Measurements from ENCODE around the gene WDR46. TPM values are rescaled to one million over a fixed set of nuclear protein-coding genes. Genes with fewer than 3 reads are reported as not detected.
"Not testable (repeated sequence)": the region's sequence is repeated elsewhere in the genome, so short reads cannot be mapped to it uniquely, and the experiment has no call there.

WDR46 gene
- total and polyA plus RNA-seq, 12 donors = 44.0 to 139 (median 57.7) TPM

- TF ChIP-seq POLR2A (IDR thresholded peaks at IDR 0.05) = no peak
- TF ChIP-seq, protein P1, sequence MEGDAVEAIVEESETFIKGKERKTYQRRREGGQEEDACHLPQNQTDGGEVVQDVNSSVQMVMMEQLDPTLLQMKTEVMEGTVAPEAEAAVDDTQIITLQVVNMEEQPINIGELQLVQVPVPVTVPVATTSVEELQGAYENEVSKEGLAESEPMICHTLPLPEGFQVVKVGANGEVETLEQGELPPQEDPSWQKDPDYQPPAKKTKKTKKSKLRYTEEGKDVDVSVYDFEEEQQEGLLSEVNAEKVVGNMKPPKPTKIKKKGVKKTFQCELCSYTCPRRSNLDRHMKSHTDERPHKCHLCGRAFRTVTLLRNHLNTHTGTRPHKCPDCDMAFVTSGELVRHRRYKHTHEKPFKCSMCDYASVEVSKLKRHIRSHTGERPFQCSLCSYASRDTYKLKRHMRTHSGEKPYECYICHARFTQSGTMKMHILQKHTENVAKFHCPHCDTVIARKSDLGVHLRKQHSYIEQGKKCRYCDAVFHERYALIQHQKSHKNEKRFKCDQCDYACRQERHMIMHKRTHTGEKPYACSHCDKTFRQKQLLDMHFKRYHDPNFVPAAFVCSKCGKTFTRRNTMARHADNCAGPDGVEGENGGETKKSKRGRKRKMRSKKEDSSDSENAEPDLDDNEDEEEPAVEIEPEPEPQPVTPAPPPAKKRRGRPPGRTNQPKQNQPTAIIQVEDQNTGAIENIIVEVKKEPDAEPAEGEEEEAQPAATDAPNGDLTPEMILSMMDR (IDR thresholded peaks at IDR 0.05) = no peak
- H3K9me3 ChIP-seq (replicated peaks in 1 of 3) = no peaks in the 10 kb centered on the region
- WGBS, 4 donors = 10 to 16% (median 13%) methylated on average over 17 to 21 of the region's 21 CpGs
- DNase-seq = peak in 1 of 7 donors; percentile 19
- no peaks in the 10 kb centered on the region for H3K27me3 ChIP-seq
- peaks cover 5 to 21% of the 10 kb centered on the region in 2 donors for H3K4me1 ChIP-seq (replicated peaks in 1 of 2)
- H3K4me3 ChIP-seq = peak overlapping the region; percentile 2 to 81 (median 66)
- peaks cover 0 to 65% of the 10 kb centered on the region in 2 donors for H3K36me3 ChIP-seq (replicated peaks in 1 of 2)
- H3K27ac ChIP-seq = peak overlapping the region in 3 of 5 donors; percentile 12 to 80 (median 55)
- intact Hi-C loops (cut with DNase I) = no loop called here
These were observed 708 bp downstream of the WDR46 start for GRCh38 chr6:33288141-33288920.

DNA sequence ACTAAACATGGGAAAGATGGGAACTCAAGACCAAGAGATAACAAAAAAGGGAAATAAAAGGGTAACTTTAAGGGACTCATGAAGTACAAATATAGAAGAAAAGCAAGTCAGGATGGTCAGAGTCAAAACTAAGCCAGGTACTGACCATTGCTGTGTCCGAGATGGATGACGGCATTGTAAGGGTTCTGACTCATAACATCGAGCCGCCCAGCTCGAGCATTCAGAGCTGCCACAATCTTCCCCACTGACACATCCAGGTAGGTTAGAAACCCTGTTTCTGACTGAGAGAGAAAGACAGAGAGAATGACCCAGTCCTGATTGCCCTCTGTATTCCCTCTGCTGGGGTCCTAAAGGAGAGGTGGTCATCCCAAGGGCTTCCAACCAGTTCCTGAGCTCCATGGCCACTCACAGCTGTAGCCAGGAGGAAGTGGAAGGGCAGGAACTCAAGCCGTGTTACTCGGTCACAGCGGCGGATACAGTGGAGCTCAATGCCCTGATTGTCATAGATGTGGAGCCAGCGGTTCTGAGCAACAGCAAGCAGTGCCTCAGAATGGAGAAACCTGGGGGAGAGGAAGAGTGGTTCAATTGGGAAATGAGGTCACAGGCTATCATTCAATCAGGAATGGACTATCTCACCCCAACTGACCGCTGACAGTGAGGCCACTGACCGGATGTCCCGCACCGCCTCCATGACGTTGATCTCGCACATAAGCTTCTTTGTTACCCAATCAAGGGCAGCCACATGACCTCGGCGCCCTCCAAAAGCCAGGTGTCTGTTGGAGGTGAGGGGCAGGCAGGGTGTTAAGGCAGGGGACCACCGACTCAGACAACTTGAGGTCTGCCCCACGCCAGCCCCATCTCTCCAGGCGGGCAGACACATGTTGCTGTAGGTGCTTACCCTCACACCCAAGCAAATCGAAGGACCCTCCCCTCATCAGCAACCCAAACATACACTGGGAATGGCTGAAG lies 1.8 kb downstream of the WDR46 start:
- Histone ChIP-seq H3K9me3 (replicated peaks in 1 of 3) (no peaks in the 10 kb centered on the region), H3K27ac (no peak overlapping the region), H3K4me1 (replicated peaks in 1 of 2) (peaks cover 5 to 21% of the 10 kb centered on the region in 2 donors), H3K4me3 (no peak overlapping the region), H3K27me3 (no peaks in the 10 kb centered on the region), H3K36me3 (replicated peaks in 1 of 2) (peaks cover 0 to 65% of the 10 kb centered on the region in 2 donors)
- DNase-seq = no peak
- 79 to 91% (median 86%) methylated on average over 14 to 22 of the region's 22 CpGs for WGBS, 4 donors
- TF ChIP-seq, protein P1 (IDR thresholded peaks at IDR 0.05) = no peak
- intact Hi-C loops (cut with DNase I) = no loop called here

DNA sequence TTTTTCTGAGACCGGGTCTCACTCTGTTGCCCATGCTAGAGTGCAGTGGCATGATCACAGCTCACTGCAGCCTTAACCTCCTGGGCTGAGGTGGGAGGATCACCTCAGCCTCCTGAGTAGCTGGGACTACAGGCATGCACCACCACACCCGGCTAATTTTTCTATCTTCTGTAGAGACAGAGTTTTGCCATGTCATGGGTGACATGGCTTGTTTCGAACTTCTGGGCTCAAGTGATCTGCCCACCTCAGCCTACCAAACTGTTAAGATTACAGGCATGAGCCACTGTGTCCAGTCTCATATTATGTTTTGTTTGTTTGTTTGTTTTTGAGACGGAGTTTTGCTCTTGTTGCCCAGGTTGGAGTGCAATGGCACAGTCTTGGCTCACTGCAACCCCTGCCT lies 3.8 kb downstream of the WDR46 start:
- H3K36me3 ChIP-seq (replicated peaks in 1 of 2) = peaks cover 0 to 63% of the 10 kb centered on the region in 2 donors

DNA sequence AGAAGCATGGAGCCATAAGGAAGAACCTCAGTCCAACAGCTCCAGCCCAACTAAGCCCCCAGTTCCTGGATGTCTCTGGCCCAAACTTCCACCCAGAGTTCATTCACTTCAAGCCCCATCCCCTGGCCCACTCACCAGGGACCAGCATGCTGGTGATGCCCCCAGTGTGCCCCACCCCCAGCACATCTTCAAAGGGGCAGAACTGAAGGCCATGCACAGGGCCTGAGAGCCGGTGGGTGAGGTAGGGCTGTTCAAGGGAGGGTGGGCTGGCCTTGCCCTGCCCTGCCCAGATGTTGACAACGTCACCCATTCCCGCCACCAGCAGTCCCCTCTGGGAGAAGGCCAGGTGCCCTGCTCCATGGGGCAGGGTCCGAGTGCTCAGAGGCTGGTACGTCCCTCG lies 8.5 kb downstream of the WDR46 start:
- intact Hi-C loops (cut with DNase I) = no loop called here
- no peak for DNase-seq
- WGBS, 4 donors = 86 to 93% (median 88%) methylated on average over 3 to 6 of the region's 6 CpGs
- Histone ChIP-seq H3K27ac (no peak overlapping the region), H3K4me1 (replicated peaks in 1 of 2) (peaks cover 3 to 20% of the 10 kb centered on the region in 2 donors), H3K9me3 (replicated peaks in 1 of 3) (no peaks in the 10 kb centered on the region), H3K36me3 (replicated peaks in 1 of 2) (peaks cover 0 to 64% of the 10 kb centered on the region in 2 donors), H3K4me3 (no peak overlapping the region), H3K27me3 (no peaks in the 10 kb centered on the region)
- TF ChIP-seq POLR2A (IDR thresholded peaks at IDR 0.05) = no peak
- TF ChIP-seq, protein P1 (IDR thresholded peaks at IDR 0.05) = no peak

More for the DNA sequence above, 3.8 kb downstream of the WDR46 start:
- H3K4me3 ChIP-seq; intact Hi-C loops (cut with DNase I); DNase-seq; H3K9me3 ChIP-seq (replicated peaks in 1 of 3); H3K27ac ChIP-seq; H3K27me3 ChIP-seq: not testable (repeated sequence)
- peaks cover 4 to 15% of the 10 kb centered on the region in 2 donors for H3K4me1 ChIP-seq (replicated peaks in 1 of 2)
- 83 to 89% (median 86%) methylated on average over 4 of the region's 4 CpGs for WGBS, 4 donors
